IPS DF 19.7 (cell line): ENCODE results near the gene CDCA4.

Experiments used
- DNase-seq: peaks from one replicate; pipeline ENCODE4 v3.0.0-alpha.2; 2013; ENCODE audit warnings: low read depth, low spot score

Gene CDCA4

GRCh38 chr14:104976198-104977007, 44.5 kb downstream of the CDCA4 start:
- DNase-seq, result no peak

GRCh38 chr14:104975481-104976197, 45.2 kb downstream of the CDCA4 start:
- DNase-seq, result no peak

GRCh38 chr14:104974665-104975390, 46.1 kb downstream of the CDCA4 start:
- no peak for DNase-seq

- DNase-seq, result no peak
Observed at GRCh38 chr14:104974146-104974541, 46.7 kb downstream of the CDCA4 start.

- DNase-seq, result no peak
Observed at GRCh38 chr14:104973385-104974145, 47.3 kb downstream of the CDCA4 start.

GRCh38 chr14:104973135-104973384, 47.8 kb downstream of the CDCA4 start:
- DNase-seq, result no peak

- no peak for DNase-seq
Observed at GRCh38 chr14:104972301-104973134, 48.4 kb downstream of the CDCA4 start.

- DNase-seq, result no peak
Observed at GRCh38 chr14:104971447-104972240, 49.2 kb downstream of the CDCA4 start.

GRCh38 chr14:104970231-104971068, 50.4 kb downstream of the CDCA4 start:
- DNase-seq, result no peak

GRCh38 chr14:104969741-104970230, 51.1 kb downstream of the CDCA4 start:
- DNase-seq, result no peak

- DNase-seq, result no peak
Observed at GRCh38 chr14:104968541-104969401, 52.1 kb downstream of the CDCA4 start.

GRCh38 chr14:104968153-104968527, 52.7 kb downstream of the CDCA4 start:
- DNase-seq, result no peak

- no peak for DNase-seq
Observed at GRCh38 chr14:104967386-104968152, 53.3 kb downstream of the CDCA4 start.

GRCh38 chr14:104966981-104967385, 53.9 kb downstream of the CDCA4 start:
- DNase-seq, result no peak

- DNase-seq, result no peak
Observed at GRCh38 chr14:104966261-104966865, 54.5 kb downstream of the CDCA4 start.

- no peak for DNase-seq
Observed at GRCh38 chr14:104965561-104966231, 55.2 kb downstream of the CDCA4 start.
